GM19043 (cell line): ENCODE measurements around the gene TDRD6.
"Not testable (repeated sequence)": the region's sequence is repeated elsewhere in the genome, so short reads cannot be mapped to it uniquely, and the experiment has no call there.

Experiments
- ATAC-seq: cut with Tn5 transposase; IDR thresholded peaks from one replicate; pipeline ENCODE4 v1.9.1; 2021; ENCODE audit warnings: low read depth; ENCODE audit not compliant: unreplicated experiment

TDRD6 gene, protein sequence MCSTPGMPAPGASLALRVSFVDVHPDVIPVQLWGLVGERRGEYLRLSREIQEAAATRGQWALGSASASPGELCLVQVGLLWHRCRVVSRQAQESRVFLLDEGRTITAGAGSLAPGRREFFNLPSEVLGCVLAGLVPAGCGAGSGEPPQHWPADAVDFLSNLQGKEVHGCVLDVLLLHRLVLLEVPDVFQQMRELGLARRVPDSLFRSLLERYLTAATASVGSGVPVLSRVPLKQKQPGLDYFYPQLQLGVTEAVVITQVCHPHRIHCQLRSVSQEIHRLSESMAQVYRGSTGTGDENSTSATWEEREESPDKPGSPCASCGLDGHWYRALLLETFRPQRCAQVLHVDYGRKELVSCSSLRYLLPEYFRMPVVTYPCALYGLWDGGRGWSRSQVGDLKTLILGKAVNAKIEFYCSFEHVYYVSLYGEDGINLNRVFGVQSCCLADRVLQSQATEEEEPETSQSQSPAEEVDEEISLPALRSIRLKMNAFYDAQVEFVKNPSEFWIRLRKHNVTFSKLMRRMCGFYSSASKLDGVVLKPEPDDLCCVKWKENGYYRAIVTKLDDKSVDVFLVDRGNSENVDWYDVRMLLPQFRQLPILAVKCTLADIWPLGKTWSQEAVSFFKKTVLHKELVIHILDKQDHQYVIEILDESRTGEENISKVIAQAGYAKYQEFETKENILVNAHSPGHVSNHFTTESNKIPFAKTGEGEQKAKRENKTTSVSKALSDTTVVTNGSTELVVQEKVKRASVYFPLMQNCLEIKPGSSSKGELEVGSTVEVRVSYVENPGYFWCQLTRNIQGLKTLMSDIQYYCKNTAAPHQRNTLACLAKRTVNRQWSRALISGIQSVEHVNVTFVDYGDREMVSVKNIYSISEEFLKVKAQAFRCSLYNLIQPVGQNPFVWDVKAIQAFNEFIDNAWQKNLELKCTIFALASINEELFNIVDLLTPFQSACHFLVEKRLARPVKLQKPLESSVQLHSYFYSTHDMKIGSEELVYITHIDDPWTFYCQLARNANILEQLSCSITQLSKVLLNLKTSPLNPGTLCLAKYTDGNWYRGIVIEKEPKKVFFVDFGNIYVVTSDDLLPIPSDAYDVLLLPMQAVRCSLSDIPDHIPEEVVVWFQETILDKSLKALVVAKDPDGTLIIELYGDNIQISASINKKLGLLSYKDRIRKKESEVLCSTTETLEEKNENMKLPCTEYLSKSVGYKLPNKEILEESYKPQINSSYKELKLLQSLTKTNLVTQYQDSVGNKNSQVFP (N-terminal part only)

GRCh38 chr6:46687619-46688097, at the start of gene TDRD6:
Gene TDRD6 (plus strand): TSS chr6:46687885. CDS start chr6:46688129, 244 bp downstream.
- ATAC-seq: no peak

- ATAC-seq: no peak
Measured at GRCh38 chr6:46637933-46638332, 49.8 kb upstream of the TDRD6 start.

DNA sequence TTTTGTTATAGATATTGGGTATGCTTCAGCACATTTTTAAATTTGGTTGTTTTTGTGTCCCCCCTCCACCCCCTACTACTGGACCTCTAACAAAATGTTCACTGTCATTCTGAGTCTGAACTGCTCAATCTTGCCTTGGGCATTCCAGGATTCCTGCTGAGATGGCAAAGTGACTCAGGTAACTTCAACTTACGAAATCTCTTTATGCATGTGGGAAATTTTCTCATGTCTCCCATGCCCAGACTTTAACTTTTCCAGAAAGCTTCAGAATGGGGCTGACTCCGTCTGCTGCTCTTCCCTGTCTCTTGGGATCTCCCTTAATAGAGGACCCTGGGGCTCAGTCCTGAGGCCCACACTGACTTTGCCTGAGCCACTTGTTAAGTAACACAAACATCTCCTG, 49.0 kb upstream of the TDRD6 start:
- no peak for ATAC-seq

GRCh38 chr6:46642928-46643751, 44.5 kb upstream of the TDRD6 start:
- no peak for ATAC-seq

DNA sequence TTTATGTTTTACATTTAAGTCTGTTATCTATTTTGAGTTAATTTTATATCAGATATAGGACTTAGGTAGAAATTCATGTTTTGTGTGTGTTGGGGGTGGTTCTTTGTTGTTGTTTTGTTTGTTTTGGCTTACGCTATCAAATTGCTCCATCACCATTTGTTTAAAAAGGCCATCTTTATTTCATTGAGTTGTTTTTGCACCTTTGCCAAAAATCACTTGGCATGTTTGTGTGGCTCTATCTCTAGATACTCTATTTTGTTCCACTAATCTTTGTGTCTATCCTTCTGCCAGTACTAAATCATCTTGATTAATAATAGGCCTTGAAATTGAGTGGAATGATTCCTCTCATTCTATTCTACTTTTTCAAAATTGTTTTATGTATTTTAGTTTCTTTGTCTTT, 42.4 kb upstream of the TDRD6 start:
- ATAC-seq: no peak

GRCh38 chr6:46648108-46648507, 39.6 kb upstream of the TDRD6 start:
- not testable (repeated sequence) for ATAC-seq

DNA sequence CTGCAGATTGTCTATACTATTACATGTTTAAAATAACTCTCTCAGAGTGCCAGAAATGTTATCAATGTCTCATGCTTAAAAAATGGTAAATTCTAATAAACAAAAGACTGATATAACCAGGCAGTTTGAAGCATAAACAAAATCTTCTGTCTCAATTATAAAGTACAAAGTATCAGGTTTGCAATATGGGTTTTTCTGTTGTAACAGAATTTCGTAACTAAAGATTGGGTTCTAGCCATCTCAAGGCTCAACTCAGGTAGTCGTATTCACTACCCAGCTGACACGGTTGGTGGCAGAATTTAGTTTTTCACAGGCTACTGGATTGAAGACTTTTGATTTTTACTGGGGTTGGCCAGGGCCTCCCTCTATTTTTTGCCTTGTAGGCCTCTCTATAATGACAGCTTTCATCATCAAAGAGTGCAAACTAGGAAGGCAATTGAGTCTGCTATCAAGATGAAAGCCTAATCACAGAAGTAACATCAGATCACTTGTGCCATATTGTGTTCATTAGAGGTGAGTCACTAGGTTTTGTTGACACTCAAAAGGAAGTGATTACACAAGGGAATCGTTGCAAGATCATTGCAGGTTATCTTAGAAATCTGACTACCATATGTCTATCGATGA, 38.7 kb upstream of the TDRD6 start:
- no peak for ATAC-seq

DNA sequence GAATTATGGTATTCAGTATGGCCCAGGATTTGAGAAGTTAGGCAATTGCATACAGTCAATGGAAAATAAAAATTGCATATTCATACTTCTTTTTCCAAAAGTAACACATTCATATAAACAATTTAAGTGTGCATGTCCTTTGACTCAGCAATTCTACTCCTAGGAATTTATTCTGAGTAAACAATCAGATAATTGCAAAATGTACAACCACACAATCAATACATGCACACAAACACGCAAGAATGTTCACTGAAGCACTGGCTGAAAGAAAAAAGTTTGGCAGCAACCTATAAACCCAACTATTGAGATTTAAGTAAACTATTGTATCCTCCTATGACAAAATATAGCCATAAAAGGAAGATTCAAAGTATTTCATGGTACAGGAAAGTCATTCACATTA, 36.7 kb upstream of the TDRD6 start:
- no peak for ATAC-seq

DNA sequence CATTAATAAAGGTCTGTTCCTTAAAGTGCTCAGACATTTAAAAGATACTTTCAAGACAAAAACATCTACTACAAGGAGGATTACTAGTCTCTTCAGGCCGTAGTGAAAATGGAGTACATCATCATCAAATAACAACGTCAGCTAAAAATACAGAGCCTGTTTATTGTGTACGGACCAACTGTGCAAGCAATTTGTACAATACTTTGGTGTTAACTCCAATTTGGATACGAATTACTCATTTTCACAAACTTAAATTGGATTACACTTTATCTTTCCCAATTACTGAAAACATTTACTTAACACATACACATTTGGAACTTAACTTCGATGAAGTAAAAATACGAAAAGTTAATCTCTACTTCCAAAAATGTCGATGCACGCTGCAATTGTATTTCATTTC, 35.9 kb upstream of the TDRD6 start:
- no peak for ATAC-seq

DNA sequence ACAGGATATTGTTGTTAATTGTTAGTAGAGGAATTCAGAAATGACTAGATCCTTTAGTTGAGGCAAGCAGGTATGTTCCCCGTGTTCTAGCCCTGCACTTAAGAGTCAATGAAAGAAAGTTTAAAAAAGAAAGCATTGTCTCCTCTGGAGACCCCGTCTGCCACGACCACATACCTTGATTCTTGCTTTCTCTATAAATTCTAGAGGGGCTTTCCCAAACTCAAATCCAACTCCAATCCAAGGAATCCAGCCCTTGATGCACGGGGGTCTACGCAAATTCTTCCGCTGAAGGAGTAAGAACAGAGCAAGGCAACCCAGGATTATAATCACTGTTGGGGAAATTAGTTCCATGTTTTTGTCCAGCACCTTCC, 35.5 kb upstream of the TDRD6 start:
- no peak for ATAC-seq

DNA sequence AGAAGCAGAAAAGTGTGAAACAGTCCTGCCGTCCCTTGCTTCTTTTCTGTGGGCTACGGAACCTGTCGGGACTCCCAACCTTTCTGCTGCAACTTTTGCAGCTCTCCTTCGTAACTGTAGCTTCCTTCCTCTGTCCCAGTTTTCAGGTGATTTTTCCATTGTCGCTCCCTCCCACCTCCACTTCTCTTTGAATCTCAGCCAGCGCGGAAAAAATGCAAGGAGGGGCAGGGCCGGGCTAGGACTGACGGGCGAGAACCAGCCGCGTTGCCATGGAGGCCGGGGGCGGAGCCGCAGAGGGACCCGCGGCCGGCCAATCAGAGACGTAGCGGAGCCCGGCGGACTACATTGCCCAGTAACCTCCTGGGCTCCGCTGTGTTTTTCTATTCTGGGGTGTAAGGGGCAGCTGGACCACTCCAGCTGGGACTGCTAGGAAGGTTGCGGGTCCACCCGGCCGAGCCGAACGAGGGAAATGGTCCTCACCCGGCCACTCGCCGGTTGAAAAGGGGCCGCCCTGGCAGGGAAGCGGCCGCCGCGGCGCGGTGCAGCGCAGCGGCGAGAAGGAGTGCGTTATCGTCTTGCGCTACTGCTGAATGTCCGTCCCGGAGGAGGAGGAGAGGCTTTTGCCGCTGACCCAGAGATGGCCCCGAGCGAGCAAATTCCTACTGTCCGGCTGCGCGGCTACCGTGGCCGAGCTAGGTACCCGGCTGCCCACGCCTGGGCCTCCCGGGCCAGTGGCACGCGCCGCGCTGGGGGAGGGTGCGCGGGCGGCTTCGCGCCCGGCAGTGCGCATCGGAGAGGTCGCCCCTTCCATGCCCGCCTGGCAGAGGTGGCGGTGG, 34.9 kb upstream of the TDRD6 start, which contains the start of the genes CYP39A1 and SLC25A27:
TSS of gene CYP39A1 (minus strand) at position 216 of the 836 bp plus-strand sequence. CDS start 236 bp downstream, outside the sequence.
TSS of gene SLC25A27 (plus strand) at position 373 of the 836 bp plus-strand sequence. CDS start at position 591, 218 bp downstream.
- peak; percentile 100 for ATAC-seq

GRCh38 chr6:46653439-46654195, 34.1 kb upstream of the TDRD6 start:
- ATAC-seq: no peak

DNA sequence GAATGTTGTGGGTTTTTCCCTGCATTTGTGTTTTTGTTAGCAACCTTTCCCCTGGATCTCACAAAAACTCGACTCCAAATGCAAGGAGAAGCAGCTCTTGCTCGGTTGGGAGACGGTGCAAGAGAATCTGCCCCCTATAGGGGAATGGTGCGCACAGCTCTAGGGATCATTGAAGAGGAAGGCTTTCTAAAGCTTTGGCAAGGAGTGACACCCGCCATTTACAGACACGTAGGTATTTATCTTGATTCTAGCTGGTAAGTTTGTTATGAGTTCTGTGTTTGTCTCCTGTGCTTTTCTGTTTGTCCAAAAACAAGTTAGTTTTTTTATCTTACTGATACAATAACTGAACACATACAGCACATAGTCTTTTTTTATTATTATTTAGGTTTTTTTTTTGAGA, 31.9 kb upstream of the TDRD6 start:
- ATAC-seq: no peak

DNA sequence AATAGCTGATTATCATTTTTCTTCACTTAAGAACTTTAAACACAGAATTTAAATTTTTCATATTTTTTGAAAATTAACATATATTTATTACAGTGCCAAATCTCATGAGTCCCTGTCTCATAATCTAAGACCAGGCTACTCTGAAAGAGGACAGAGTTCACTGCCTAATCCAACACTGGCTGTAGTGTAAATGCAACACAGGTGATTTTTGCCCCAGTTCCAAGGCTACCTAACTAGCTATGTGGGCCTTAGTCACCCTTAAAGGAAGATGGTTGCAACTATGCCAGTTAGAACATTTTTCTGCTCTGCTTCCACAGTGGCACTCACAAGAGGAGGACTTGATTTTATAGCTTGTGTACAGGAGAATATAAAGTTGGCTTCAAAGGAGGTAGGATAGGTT, 30.0 kb upstream of the TDRD6 start:
- ATAC-seq: no peak

- no peak for ATAC-seq
Measured at GRCh38 chr6:46661483-46661882, 26.2 kb upstream of the TDRD6 start.

GRCh38 chr6:46667377-46667776, 20.3 kb upstream of the TDRD6 start:
- ATAC-seq: no peak

GRCh38 chr6:46674410-46674809, 13.3 kb upstream of the TDRD6 start:
- no peak for ATAC-seq
